ENCODE results near the gene GAA. TPM values are rescaled to one million over a fixed set of nuclear protein-coding genes. Genes with fewer than 3 reads are reported as not detected.

GAA gene
- total and polyA plus RNA-seq, 2 of the 8 experiments (the other 6 are each of a cell fraction or from before 2014, with no cell fraction given): 14.8 to 30.0 TPM

- ChIA-PET POLR2A (ENCODE audit: partially characterized antibody) (interaction anchor here (1.1 to 1.7 kb wide), 2 partner anchors 49 to 51 kb away, joined by 3 to 5 read pairs; no protein-coding TSS in a partner anchor), CTCF (ENCODE audit: partially characterized antibody) (interaction anchor here (0.6 to 5.8 kb wide), 9 partner anchors 9 to 107 kb away, joined by 3 to 44 read pairs (median 8); partner anchors contain the start of gene GAA)
- no peak overlapping the region for H3K23ac ChIP-seq (ENCODE audit: insufficient read length)
- H4K5ac ChIP-seq (ENCODE audit: insufficient read length, low read depth, low read length): no peak overlapping the region
- no peak overlapping the region for H3K4me3 ChIP-seq (ENCODE audit: extremely low read depth in 1 of 4, insufficient read depth in 2 of 4, low read depth in 3 of 4, low read length in 4 of 4)
- no peak overlapping the region for H3K56ac ChIP-seq (replicated peaks; ENCODE audit: insufficient read length, low read depth, low read length)
- TF ChIP-seq HDAC2 (IDR thresholded peaks at IDR 0.05; ENCODE audit: borderline replicate concordance in 1 of 2, low read depth in 2 of 2, low read length in 2 of 2) (no peak), CREB1 (IDR thresholded peaks at IDR 0.05) (no peak), BRCA1 (IDR thresholded peaks at IDR 0.05; ENCODE audit: low read depth, low read length) (no peak), MAFK (IDR thresholded peaks at IDR 0.05; ENCODE audit: low read depth, low read length) (no peak), BCL11A (IDR thresholded peaks at IDR 0.05; ENCODE audit: low read depth in 2 of 2, low read length in 2 of 2) (no peak)
- H4K20me1 ChIP-seq (replicated peaks in 1 of 2; ENCODE audit: control insufficient read depth in 1 of 2, insufficient read depth in 2 of 2, low read length in 2 of 2): no peaks in the 10 kb centered on the region
- H3K79me1 ChIP-seq (ENCODE audit: low read depth, low read length): no peaks in the 10 kb centered on the region
- no peak overlapping the region for H4K91ac ChIP-seq (replicated peaks; ENCODE audit: insufficient read length, low read length)
- H2AFZ ChIP-seq (ENCODE audit: low read length): no peak overlapping the region
- no peak overlapping the region for H3K4me2 ChIP-seq (ENCODE audit: insufficient read depth in 1 of 2, low read depth in 2 of 2, low read length in 2 of 2)
- no peak overlapping the region for H2BK12ac ChIP-seq (ENCODE audit: low read depth, low read length)
- FAIRE-seq (no peak), DNase-seq (ENCODE audit: low read depth in 1 of 2, low spot score in 2 of 2) (no peak)
- no peak overlapping the region for H3K9ac ChIP-seq (replicated peaks in 1 of 4; ENCODE audit: extremely low read depth in 1 of 4, low read depth in 3 of 4, low read length in 3 of 4)
- no peak overlapping the region for H2BK20ac ChIP-seq (ENCODE audit: low read length)
- no peak overlapping the region for H2BK5ac ChIP-seq (ENCODE audit: low read depth, low read length)
- no peaks in the 10 kb centered on the region for H3K79me2 ChIP-seq (ENCODE audit: control insufficient read depth in 1 of 2, insufficient read depth in 2 of 2, low read length in 2 of 2)
- H4K8ac ChIP-seq (ENCODE audit: extremely low read depth, insufficient read depth, low read length): no peak overlapping the region; the same call in 1 of the 2 replicates
- H3K23me2 ChIP-seq (ENCODE audit: low read depth, low read length): no peaks in the 10 kb centered on the region
- no peak overlapping the region for H3K27ac ChIP-seq (ENCODE audit: low read depth, low read length)
- no peak overlapping the region for H2BK15ac ChIP-seq (ENCODE audit: low read length)
- H2AK5ac ChIP-seq (ENCODE audit: low read depth, low read length): no peak overlapping the region
- no peaks in the 10 kb centered on the region for H3K27me3 ChIP-seq (replicated peaks in 1 of 4; ENCODE audit: control insufficient read depth in 3 of 4, extremely low read depth in 1 of 4, insufficient read depth in 3 of 4, low read length in 3 of 4)
- H3K36me3 ChIP-seq (ENCODE audit: control insufficient read depth in 2 of 4, insufficient read depth in 4 of 4, low read length in 3 of 4): no peaks in the 10 kb centered on the region
- 90% methylated on average over 15 of the region's 15 CpGs; no CpG with 5 or more reads in 1 of the 2 experiments for WGBS, 2 experiments (ENCODE audit: extremely low coverage in 1 of 2, insufficient coverage in 1 of 2, insufficient read length in 1 of 2, insufficient replicate concordance in 2 of 2, low coverage in 1 of 2, low lambda C conversion rate in 2 of 2, missing lambda C conversion rate in 1 of 2)
- H3K14ac ChIP-seq (ENCODE audit: insufficient read length): no peak overlapping the region
- H3K18ac ChIP-seq (ENCODE audit: extremely low read depth, low read length): no peak overlapping the region
- no peak overlapping the region for H2BK120ac ChIP-seq (replicated peaks; ENCODE audit: low read depth, low read length)
- H3K4ac ChIP-seq (replicated peaks; ENCODE audit: insufficient read length, low read depth, low read length): no peak overlapping the region
- peaks cover 0 to 8% (median 1%) of the 10 kb centered on the region in 4 experiments; a peak in 5 of 7 replicates for H3K4me1 ChIP-seq (replicated peaks in 1 of 4; ENCODE audit: control insufficient read depth in 3 of 4, insufficient read depth in 4 of 4, low read length in 3 of 4)
- no peaks in the 10 kb centered on the region for H3K9me3 ChIP-seq (ENCODE audit: insufficient read depth in 2 of 2, low read depth in 1 of 2, low read length in 1 of 2)
Measured at GRCh38 chr17:80084773-80085172, 16.6 kb upstream of the GAA start.
